ENCODE results near the gene PALM.

DNA sequence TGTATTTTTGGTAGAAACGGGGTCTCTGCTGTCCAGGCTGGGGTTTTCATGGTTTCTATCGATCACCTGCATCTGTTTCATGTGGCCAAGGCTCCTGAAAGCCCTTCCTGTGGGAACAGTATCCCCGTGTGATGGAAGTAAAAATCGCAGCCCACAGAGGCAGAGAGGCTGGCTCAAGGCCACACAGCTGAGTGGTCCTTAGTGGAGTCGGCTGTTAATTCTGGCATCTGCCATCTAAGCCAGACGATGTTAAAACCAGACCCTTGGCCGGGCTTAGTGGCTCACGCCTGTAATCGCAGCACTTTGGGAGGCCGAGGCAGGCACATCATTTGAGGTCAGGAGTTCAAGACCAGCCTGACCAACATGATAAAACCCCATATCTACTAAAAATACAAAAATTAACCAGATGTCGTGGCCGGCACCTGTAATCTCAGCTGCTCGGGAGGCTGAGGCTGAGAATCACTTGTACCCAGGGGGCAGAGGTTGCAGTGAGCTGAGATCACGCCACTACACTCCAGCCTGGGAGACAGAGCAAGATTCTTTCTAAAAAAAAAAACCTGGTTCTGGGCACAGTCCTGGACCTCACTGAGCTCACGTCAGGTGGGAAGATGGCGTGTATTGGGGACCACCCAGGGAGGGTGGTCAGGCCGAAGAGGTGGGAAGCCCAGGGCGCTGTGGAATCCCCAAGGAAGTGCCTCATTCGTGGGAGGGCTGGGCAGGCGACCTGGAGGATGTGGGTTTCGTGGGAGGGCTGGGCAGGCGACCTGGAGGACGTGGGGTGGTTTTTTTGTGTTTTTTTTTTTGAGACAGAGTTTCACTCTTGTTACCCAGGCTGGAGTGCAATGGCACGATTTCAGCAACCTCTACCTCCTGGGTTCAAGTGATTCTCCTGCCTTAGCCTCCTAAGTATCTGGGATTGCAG is 23.7 kb downstream of the PALM start:
- TF ChIP-seq, protein P1, sequence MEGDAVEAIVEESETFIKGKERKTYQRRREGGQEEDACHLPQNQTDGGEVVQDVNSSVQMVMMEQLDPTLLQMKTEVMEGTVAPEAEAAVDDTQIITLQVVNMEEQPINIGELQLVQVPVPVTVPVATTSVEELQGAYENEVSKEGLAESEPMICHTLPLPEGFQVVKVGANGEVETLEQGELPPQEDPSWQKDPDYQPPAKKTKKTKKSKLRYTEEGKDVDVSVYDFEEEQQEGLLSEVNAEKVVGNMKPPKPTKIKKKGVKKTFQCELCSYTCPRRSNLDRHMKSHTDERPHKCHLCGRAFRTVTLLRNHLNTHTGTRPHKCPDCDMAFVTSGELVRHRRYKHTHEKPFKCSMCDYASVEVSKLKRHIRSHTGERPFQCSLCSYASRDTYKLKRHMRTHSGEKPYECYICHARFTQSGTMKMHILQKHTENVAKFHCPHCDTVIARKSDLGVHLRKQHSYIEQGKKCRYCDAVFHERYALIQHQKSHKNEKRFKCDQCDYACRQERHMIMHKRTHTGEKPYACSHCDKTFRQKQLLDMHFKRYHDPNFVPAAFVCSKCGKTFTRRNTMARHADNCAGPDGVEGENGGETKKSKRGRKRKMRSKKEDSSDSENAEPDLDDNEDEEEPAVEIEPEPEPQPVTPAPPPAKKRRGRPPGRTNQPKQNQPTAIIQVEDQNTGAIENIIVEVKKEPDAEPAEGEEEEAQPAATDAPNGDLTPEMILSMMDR (conservative IDR thresholded peaks at IDR 0.05; ENCODE audit: low read depth, low read length) = no peak
- TF ChIP-seq EZH2 (IDR thresholded peaks at IDR 0.05; ENCODE audit: low read length, unreplicated experiment) = no peak

Data from PC-3 (cell line).